Measurements from ENCODE around the gene CADPS2.

The CADPS2 gene

GRCh38 chr7:122675011-122675410 lies 211.2 kb downstream of the CADPS2 start:
- TF ChIP-seq EZH2phosphoT487 (IDR thresholded peaks at IDR 0.05; ENCODE audit: borderline replicate concordance) (no peak), CTCF (conservative IDR thresholded peaks at IDR 0.05; ENCODE audit: low read length) (no peak)
- no peaks in the 10 kb centered on the region; the same call in 1 of the 2 replicates for H3K9me3 ChIP-seq (ENCODE audit: insufficient read depth, low read depth, low read length)
- no peaks in the 10 kb centered on the region for H3K36me3 ChIP-seq (ENCODE audit: insufficient read depth, low read length)
- H3K4me3 ChIP-seq (ENCODE audit: low read length, poor library complexity, severe bottlenecking) = no peak overlapping the region
- no peaks in the 10 kb centered on the region for H3K4me1 ChIP-seq (ENCODE audit: insufficient read depth, low read length, poor library complexity, severe bottlenecking)
- H4K20me1 ChIP-seq (ENCODE audit: insufficient read depth, low read length, poor library complexity, severe bottlenecking) = no peaks in the 10 kb centered on the region
- no peak overlapping the region for H3K9ac ChIP-seq (ENCODE audit: low read depth, low read length, poor library complexity, severe bottlenecking)
- H3K9me2 ChIP-seq (replicated peaks; ENCODE audit: low read depth, low read length) = no peaks in the 10 kb centered on the region
- H3K4me2 ChIP-seq (ENCODE audit: low read depth, low read length, poor library complexity, severe bottlenecking) = no peak overlapping the region
- no peaks in the 10 kb centered on the region for H3K79me2 ChIP-seq (ENCODE audit: insufficient read depth, low read length)
- H3K27me3 ChIP-seq (ENCODE audit: insufficient read depth, low read length, poor library complexity, severe bottlenecking) = no peaks in the 10 kb centered on the region
- no peak overlapping the region for H2AFZ ChIP-seq (ENCODE audit: low read length)
- H3F3A ChIP-seq (ENCODE audit: low read depth) = no peaks in the 10 kb centered on the region

- Histone ChIP-seq H3K9me3 (ENCODE audit: insufficient read depth, low read depth, low read length) (no peaks in the 10 kb centered on the region; the same call in 1 of the 2 replicates), H3K4me2 (ENCODE audit: low read depth, low read length, poor library complexity, severe bottlenecking) (no peak overlapping the region), H3K27me3 (ENCODE audit: insufficient read depth, low read length, poor library complexity, severe bottlenecking) (no peaks in the 10 kb centered on the region), H3K9me2 (replicated peaks; ENCODE audit: low read depth, low read length) (no peaks in the 10 kb centered on the region), H3F3A (ENCODE audit: low read depth) (no peaks in the 10 kb centered on the region), H2AFZ (ENCODE audit: low read length) (no peak overlapping the region), H3K4me3 (ENCODE audit: low read length, poor library complexity, severe bottlenecking) (no peak overlapping the region), H3K79me2 (ENCODE audit: insufficient read depth, low read length) (no peaks in the 10 kb centered on the region), H3K9ac (ENCODE audit: low read depth, low read length, poor library complexity, severe bottlenecking) (no peak overlapping the region), H3K36me3 (ENCODE audit: insufficient read depth, low read length) (no peaks in the 10 kb centered on the region), H3K4me1 (ENCODE audit: insufficient read depth, low read length, poor library complexity, severe bottlenecking) (no peaks in the 10 kb centered on the region), H4K20me1 (ENCODE audit: insufficient read depth, low read length, poor library complexity, severe bottlenecking) (no peaks in the 10 kb centered on the region)
- TF ChIP-seq EZH2phosphoT487 (IDR thresholded peaks at IDR 0.05; ENCODE audit: borderline replicate concordance) (no peak), CTCF (conservative IDR thresholded peaks at IDR 0.05; ENCODE audit: low read length) (no peak)
These were observed 211.8 kb downstream of the CADPS2 start for GRCh38 chr7:122674502-122674901.

- Histone ChIP-seq H3K4me2 (ENCODE audit: low read depth, low read length, poor library complexity, severe bottlenecking) (no peak overlapping the region), H2AFZ (ENCODE audit: low read length) (no peak overlapping the region), H3K9me3 (ENCODE audit: insufficient read depth, low read depth, low read length) (no peaks in the 10 kb centered on the region; the same call in 1 of the 2 replicates), H3K27me3 (ENCODE audit: insufficient read depth, low read length, poor library complexity, severe bottlenecking) (no peaks in the 10 kb centered on the region), H3K9ac (ENCODE audit: low read depth, low read length, poor library complexity, severe bottlenecking) (no peak overlapping the region), H3K36me3 (ENCODE audit: insufficient read depth, low read length) (no peaks in the 10 kb centered on the region), H3K4me1 (ENCODE audit: insufficient read depth, low read length, poor library complexity, severe bottlenecking) (no peaks in the 10 kb centered on the region), H4K20me1 (ENCODE audit: insufficient read depth, low read length, poor library complexity, severe bottlenecking) (no peaks in the 10 kb centered on the region), H3K79me2 (ENCODE audit: insufficient read depth, low read length) (no peaks in the 10 kb centered on the region), H3F3A (ENCODE audit: low read depth) (no peaks in the 10 kb centered on the region), H3K4me3 (ENCODE audit: low read length, poor library complexity, severe bottlenecking) (no peak overlapping the region), H3K9me2 (replicated peaks; ENCODE audit: low read depth, low read length) (no peaks in the 10 kb centered on the region)
- TF ChIP-seq CTCF (conservative IDR thresholded peaks at IDR 0.05; ENCODE audit: low read length) (no peak), EZH2phosphoT487 (IDR thresholded peaks at IDR 0.05; ENCODE audit: borderline replicate concordance) (no peak)
These were observed 212.3 kb downstream of the CADPS2 start for GRCh38 chr7:122673951-122674350.

Data from Loucy (cell line).